Large intestine (tissue), 3 donors: ENCODE results near the gene HSPA8. TPM values are rescaled to one million over a fixed set of nuclear protein-coding genes. Genes with fewer than 3 reads are reported as not detected.

ENCODE experiments used
- DNase-seq, 2 donors: peaks; one replicate each; pipeline versions ENCODE4 v3.0.0 to v3.0.0-alpha.2; 2013
- H3K27ac ChIP-seq: one replicate; pipeline ENCODE4 v1.5.1; 2013; ENCODE audit warnings: low read length
- H3K27me3 ChIP-seq: 2 replicates; pipeline ENCODE4 v1.6.1; 2013; ENCODE audit warnings: low read length; ENCODE audit not compliant: control insufficient read depth, insufficient read depth
- H3K36me3 ChIP-seq: 2 replicates; pipeline ENCODE4 v1.6.1; 2013; ENCODE audit warnings: low read length; ENCODE audit not compliant: control insufficient read depth, insufficient read depth
- H3K4me1 ChIP-seq: one replicate; pipeline ENCODE4 v1.6.1; 2013; ENCODE audit warnings: low read length; ENCODE audit not compliant: control insufficient read depth, insufficient read depth
- H3K4me3 ChIP-seq: one replicate; pipeline ENCODE4 v1.5.1; 2013; ENCODE audit warnings: low read length
- H3K9me3 ChIP-seq: one replicate; pipeline ENCODE4 v1.6.1; 2013; ENCODE audit warnings: mild to moderate bottlenecking, low read depth, low read length, moderate library complexity; ENCODE audit not compliant: control insufficient read depth
- WGBS: methylation state at CpG from one replicate; pipeline ENCODE4 v1.1.5; 2013; ENCODE audit warnings: low lambda C conversion rate; ENCODE audit not compliant: insufficient coverage; 5-methylcytosine and 5-hydroxymethylcytosine counted together
- polyA plus RNA-seq: library from polyadenylated mRNA; unstranded; fragments of 120-200 nt; gene quantifications from one replicate; pipeline ENCODE4 v1.2.1, GENCODE V29; 2013

Gene HSPA8
- polyA plus RNA-seq, 1 donor, result 1,403 TPM

DNA sequence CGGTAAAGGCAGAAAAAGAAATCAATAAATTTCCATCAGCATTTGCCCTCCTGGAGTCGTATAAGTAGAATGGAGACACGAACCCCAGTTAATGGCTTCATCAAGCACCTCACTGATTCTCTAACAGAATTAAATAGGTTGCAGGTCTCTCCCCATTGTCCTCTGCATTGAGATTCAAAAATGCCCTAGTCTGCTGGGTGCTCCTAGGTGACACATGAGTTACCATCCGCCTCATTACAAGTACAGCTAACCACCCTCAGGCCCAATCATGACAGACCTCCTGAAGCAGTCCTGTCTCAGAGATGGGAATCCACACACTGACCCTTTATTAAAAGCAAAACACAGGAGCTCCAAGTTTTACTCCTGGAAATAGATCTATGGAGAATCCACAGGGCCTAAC is 31.4 kb downstream of the HSPA8 start:
- no CpG with 5 or more reads among the region's 4 CpGs for WGBS
- H3K4me3 ChIP-seq, result no peak overlapping the region

DNA sequence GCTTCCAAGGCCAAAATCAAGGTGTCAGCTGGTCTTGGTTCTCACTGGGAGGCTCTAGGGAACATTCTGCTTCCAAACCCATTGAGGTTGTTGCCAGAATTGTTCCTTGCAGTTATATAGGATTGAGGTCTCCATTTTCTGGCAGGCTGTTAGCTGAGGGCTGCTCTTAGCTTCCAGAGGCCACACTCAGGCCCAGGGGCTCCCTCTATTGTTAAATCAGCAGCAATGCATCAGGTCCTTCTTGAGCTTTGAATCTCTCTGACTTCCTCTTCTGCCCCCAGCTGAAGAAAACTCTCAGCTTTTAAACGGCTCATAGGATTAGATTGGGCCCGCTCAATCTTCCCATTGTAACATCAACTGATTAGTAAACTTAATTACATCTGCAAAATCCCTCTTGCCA is 41.0 kb downstream of the HSPA8 start:
- H3K4me3 ChIP-seq, result no peak overlapping the region
- WGBS, result no CpG with 5 or more reads among the region's 2 CpGs
- no peaks in the 10 kb centered on the region for H3K4me1 ChIP-seq
- peaks cover 6% of the 10 kb centered on the region for H3K27me3 ChIP-seq
- H3K9me3 ChIP-seq, result no peaks in the 10 kb centered on the region
- H3K36me3 ChIP-seq, result no peaks in the 10 kb centered on the region
- peak; percentile 11 to 37 for DNase-seq
- H3K27ac ChIP-seq, result no peak overlapping the region

More for the DNA sequence above, 31.4 kb downstream of the HSPA8 start:
- H3K36me3 ChIP-seq, result no peaks in the 10 kb centered on the region
- H3K9me3 ChIP-seq, result no peaks in the 10 kb centered on the region
- H3K27me3 ChIP-seq, result peaks cover 3% of the 10 kb centered on the region
- DNase-seq, result no peak
- no peaks in the 10 kb centered on the region for H3K4me1 ChIP-seq
- no peak overlapping the region for H3K27ac ChIP-seq

DNA sequence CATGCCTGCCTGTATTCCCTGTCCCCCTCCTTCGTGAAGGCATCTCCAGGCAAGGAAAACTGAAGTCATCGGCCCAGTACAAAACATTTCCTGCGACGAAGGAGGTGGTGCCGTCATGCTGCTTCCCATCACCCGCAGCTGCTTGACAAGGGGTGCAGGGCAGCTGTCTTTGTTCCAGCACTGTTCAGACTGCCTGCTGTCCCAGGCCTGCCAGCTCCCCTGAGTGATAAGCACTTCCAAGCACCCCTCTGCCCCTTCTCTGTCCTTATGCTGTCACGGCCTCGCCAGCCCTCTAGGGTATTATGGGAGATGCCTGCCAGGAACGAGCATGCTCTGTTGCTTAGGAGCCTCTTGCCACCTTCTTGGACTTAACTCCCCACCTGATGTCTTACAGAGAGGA is 43.2 kb downstream of the HSPA8 start:
- no peak for DNase-seq
- no peaks in the 10 kb centered on the region for H3K4me1 ChIP-seq
- no peaks in the 10 kb centered on the region for H3K27me3 ChIP-seq
- no CpG with 5 or more reads among the region's 9 CpGs for WGBS
- no peaks in the 10 kb centered on the region for H3K9me3 ChIP-seq
- no peak overlapping the region for H3K4me3 ChIP-seq
- no peak overlapping the region for H3K27ac ChIP-seq
- H3K36me3 ChIP-seq, result no peaks in the 10 kb centered on the region

DNA sequence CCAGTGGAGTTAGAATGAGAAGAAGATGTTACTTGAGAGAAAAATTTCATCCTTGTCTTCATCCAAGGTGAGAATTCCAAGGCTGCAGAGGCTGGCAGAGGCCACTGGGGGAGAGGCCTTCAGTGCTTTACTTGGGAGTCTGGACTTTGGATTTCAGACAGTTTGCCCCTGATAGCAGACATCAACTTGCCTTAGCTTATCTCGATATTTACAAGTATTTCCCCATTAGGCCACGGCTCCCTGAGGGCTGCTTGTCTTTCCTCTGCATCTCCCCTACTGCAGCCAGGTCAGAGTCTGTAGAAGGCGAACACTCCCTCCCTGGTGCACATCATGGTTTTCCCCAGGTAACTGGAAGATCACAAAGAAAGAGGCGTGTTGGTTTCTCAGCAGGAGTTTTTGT is 50.4 kb downstream of the HSPA8 start:
- Histone ChIP-seq H3K4me1 (peaks cover 13% of the 10 kb centered on the region), H3K27me3 (no peaks in the 10 kb centered on the region), H3K4me3 (no peak overlapping the region), H3K27ac (peak overlapping the region; percentile 73), H3K36me3 (no peaks in the 10 kb centered on the region), H3K9me3 (no peaks in the 10 kb centered on the region)
- WGBS, result no CpG with 5 or more reads among the region's 4 CpGs
- peak; percentile 88 to 94 for DNase-seq

Other genes with a start within 250 kb of the HSPA8 start
- 0.40 TPM for gene CRTAM, start 223.6 kb downstream of the HSPA8 start, polyA plus RNA-seq
- 7.5 TPM for gene JHY, start 179.4 kb downstream of the HSPA8 start, polyA plus RNA-seq
- not detected for gene BSX, start 80.3 kb downstream of the HSPA8 start, polyA plus RNA-seq
- gene CLMP, start 133.1 kb upstream of the HSPA8 start, polyA plus RNA-seq, result 17.5 TPM